HEK293 (cell line): Measurements from ENCODE around the gene ABCF1.

Source experiments
- KLF1 ChIP-seq: fragments of 450-650 bp; formaldehyde crosslinking; IDR thresholded peaks from 2 replicates; pipeline ENCODE4 v1.5.1; 2016; ENCODE audit warnings: missing biosample characterization, missing genetic modification characterization
- KLF10 ChIP-seq: fragments of 450-650 bp; IDR thresholded peaks from 2 replicates; pipeline ENCODE4 v1.5.1; 2018; ENCODE audit warnings: missing biosample characterization, mild to moderate bottlenecking, missing genetic modification characterization
- KLF9 ChIP-seq: fragments of 450-650 bp; formaldehyde crosslinking; IDR thresholded peaks from 2 replicates; pipeline ENCODE4 v1.5.1; 2016; ENCODE audit warnings: missing biosample characterization, missing genetic modification characterization, low read depth
- REPIN1 ChIP-seq: fragments of 450-650 bp; formaldehyde crosslinking; IDR thresholded peaks from 2 replicates; pipeline ENCODE4 v1.5.1; 2017; ENCODE audit warnings: missing biosample characterization, missing genetic modification characterization, low read depth
- ZBTB48 ChIP-seq: fragments of 450-650 bp; formaldehyde crosslinking; IDR thresholded peaks from 2 replicates; pipeline ENCODE4 v1.5.1; 2016; ENCODE audit warnings: missing biosample characterization, missing genetic modification characterization
- ZNF19 ChIP-seq: fragments of 450-650 bp; formaldehyde crosslinking; IDR thresholded peaks from 2 replicates; pipeline ENCODE4; 2016; ENCODE audit warnings: missing biosample characterization, missing genetic modification characterization, low read depth
- ZNF223 ChIP-seq: fragments of 450-650 bp; formaldehyde crosslinking; IDR thresholded peaks from 2 replicates; pipeline ENCODE4 v1.5.1; 2016; ENCODE audit warnings: missing biosample characterization, missing genetic modification characterization
- ZNF354C ChIP-seq: fragments of 450-650 bp; formaldehyde crosslinking; IDR thresholded peaks from 2 replicates; pipeline ENCODE4 v1.5.1; 2016; ENCODE audit warnings: missing biosample characterization, missing genetic modification characterization, low read depth, borderline replicate concordance
- ZNF394 ChIP-seq: fragments of 450-650 bp; formaldehyde crosslinking; IDR thresholded peaks from 2 replicates; pipeline ENCODE4 v1.5.1; 2016; ENCODE audit warnings: missing biosample characterization, missing genetic modification characterization, mild to moderate bottlenecking, moderate library complexity, borderline replicate concordance
- ZNF433 ChIP-seq: fragments of 450-650 bp; formaldehyde crosslinking; IDR thresholded peaks from 2 replicates; pipeline ENCODE4 v1.5.1; 2016; ENCODE audit warnings: missing biosample characterization, missing genetic modification characterization, low read depth
- ZNF510 ChIP-seq: fragments of 450-650 bp; formaldehyde crosslinking; IDR thresholded peaks from 2 replicates; pipeline ENCODE4 v1.5.1; 2018; ENCODE audit warnings: mild to moderate bottlenecking, missing genetic modification characterization, missing biosample characterization; ENCODE audit not compliant: insufficient replicate concordance
- ZNF530 ChIP-seq: fragments of 450-650 bp; formaldehyde crosslinking; IDR thresholded peaks from 2 replicates; pipeline ENCODE4 v1.5.1; 2016; ENCODE audit warnings: low read depth, missing biosample characterization, missing genetic modification characterization
- ZNF555 ChIP-seq: fragments of 450-650 bp; formaldehyde crosslinking; conservative IDR thresholded peaks from 2 replicates; pipeline ENCODE4 v1.5.1; 2017; ENCODE audit warnings: missing biosample characterization, mild to moderate bottlenecking, missing genetic modification characterization, inconsistent platforms
- ZNF670 ChIP-seq: fragments of 450-650 bp; formaldehyde crosslinking; IDR thresholded peaks from 2 replicates; pipeline ENCODE4 v1.5.1; 2016; ENCODE audit warnings: missing biosample characterization, missing genetic modification characterization, low read depth
- ZNF768 ChIP-seq: fragments of 450-650 bp; formaldehyde crosslinking; IDR thresholded peaks from 2 replicates; pipeline ENCODE4 v1.5.1; 2018; ENCODE audit warnings: missing biosample characterization, mild to moderate bottlenecking, missing genetic modification characterization
- ZNF777 ChIP-seq: fragments of 450-650 bp; formaldehyde crosslinking; IDR thresholded peaks from 2 replicates; pipeline ENCODE4 v1.5.1; 2017; ENCODE audit warnings: missing biosample characterization, missing genetic modification characterization, borderline replicate concordance
- ZNF785 ChIP-seq: fragments of 450-650 bp; formaldehyde crosslinking; IDR thresholded peaks from 2 replicates; pipeline ENCODE4 v1.5.1; 2016; ENCODE audit warnings: missing biosample characterization, missing genetic modification characterization
- ZSCAN23 ChIP-seq: fragments of 450-650 bp; formaldehyde crosslinking; IDR thresholded peaks from 2 replicates; pipeline ENCODE4 v1.5.1; 2016; ENCODE audit warnings: missing biosample characterization, missing genetic modification characterization
- ZXDB ChIP-seq: fragments of 450-650 bp; formaldehyde crosslinking; IDR thresholded peaks from 2 replicates; pipeline ENCODE4 v1.5.1; 2016; ENCODE audit warnings: missing biosample characterization, missing genetic modification characterization
- TF ChIP-seq, protein P1 (sequence below): fragments of 450-650 bp; formaldehyde crosslinking; IDR thresholded peaks from 2 replicates; pipeline ENCODE4 v1.5.1; 2017; ENCODE audit warnings: missing biosample characterization, missing genetic modification characterization
- TF ChIP-seq, protein P2 (sequence below): fragments of 450-650 bp; formaldehyde crosslinking; IDR thresholded peaks from 2 replicates; pipeline ENCODE4 v1.5.1; 2016; ENCODE audit warnings: missing biosample characterization, missing genetic modification characterization
- TF ChIP-seq, protein P3 (sequence below): fragments of 450-650 bp; formaldehyde crosslinking; IDR thresholded peaks from 2 replicates; pipeline ENCODE4 v1.5.1; 2017; ENCODE audit warnings: missing biosample characterization, mild to moderate bottlenecking, missing genetic modification characterization, moderate library complexity
- TF ChIP-seq, protein P4 (sequence below): fragments of 450-650 bp; formaldehyde crosslinking; IDR thresholded peaks from 2 replicates; pipeline ENCODE4 v1.5.1; 2016; ENCODE audit warnings: missing biosample characterization, missing genetic modification characterization
- TF ChIP-seq, protein P5 (sequence below): fragments of 450-650 bp; formaldehyde crosslinking; IDR thresholded peaks from 2 replicates; pipeline ENCODE4 v1.5.1; 2016; ENCODE audit warnings: missing biosample characterization, missing genetic modification characterization, low read depth
- TF ChIP-seq, protein P6 (sequence below): fragments of 450-650 bp; formaldehyde crosslinking; IDR thresholded peaks from 2 replicates; pipeline ENCODE4 v1.5.1; 2016; ENCODE audit warnings: missing biosample characterization, missing genetic modification characterization, borderline replicate concordance
- TF ChIP-seq, protein P7 (sequence below): fragments of 450-650 bp; formaldehyde crosslinking; IDR thresholded peaks from 2 replicates; pipeline ENCODE4 v1.5.1; 2017; ENCODE audit warnings: missing biosample characterization, missing genetic modification characterization

The ABCF1 gene

DNA sequence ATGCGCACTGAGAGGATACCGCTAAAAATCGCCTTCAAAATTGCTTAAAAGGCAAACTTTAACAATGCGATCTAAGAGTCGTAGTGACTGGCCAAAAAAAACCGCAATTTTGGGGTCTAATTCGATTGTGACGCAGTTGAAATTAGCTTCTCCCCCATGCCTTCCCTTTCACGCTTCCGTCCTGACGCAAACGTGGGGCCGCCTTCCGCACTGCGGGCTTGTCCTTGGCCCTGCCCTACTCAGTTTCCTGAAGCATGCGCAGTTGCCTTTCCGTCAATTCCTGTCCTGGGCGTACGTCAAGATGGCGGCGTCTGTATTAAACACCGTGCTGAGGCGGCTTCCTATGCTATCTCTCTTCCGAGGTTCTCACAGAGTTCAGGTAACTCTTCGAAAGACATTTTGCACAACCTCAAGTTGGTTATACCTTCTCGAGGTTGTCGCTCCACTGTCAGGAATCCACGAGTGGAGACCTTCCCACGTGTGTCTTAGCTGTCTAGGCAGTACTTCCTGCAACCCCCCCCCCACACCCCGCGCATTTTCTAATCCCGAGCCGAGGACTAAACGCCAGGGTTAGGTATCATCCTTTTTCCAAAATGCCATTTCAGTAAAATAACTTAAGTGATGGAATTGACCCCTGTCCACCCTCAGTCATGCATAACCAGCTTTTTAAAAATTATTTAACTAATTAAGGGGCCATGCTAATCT lies 46.5 kb downstream of the ABCF1 start, which contains the start of gene MRPS18B (continued):
- TF ChIP-seq ZNF433 (tag by site-specific recombination) (0 out of 2 replicates have a peak, but pooled peaks have one; percentile 9), ZNF223 (tag by site-specific recombination) (no peak), KLF1 (peak; percentile 11; the same call in 1 of the 2 replicates), ZXDB (tag by site-specific recombination) (peak; percentile 93), ZNF510 (tag by site-specific recombination) (no peak), ZNF530 (tag by site-specific recombination) (no peak), ZNF19 (tag by site-specific recombination) (no peak), ZNF555 (tag by site-specific recombination) (no peak), ZBTB48 (tag by site-specific recombination) (no peak), ZNF670 (no peak), ZNF777 (no peak), ZSCAN23 (tag by site-specific recombination) (no peak), ZNF354C (tag by site-specific recombination) (no peak), KLF9 (tag by site-specific recombination) (no peak; the same call in 1 of the 2 replicates), ZNF768 (tag by site-specific recombination) (no peak), ZNF394 (peak; percentile 55; the same call in 1 of the 2 replicates), KLF10 (tag by site-specific recombination) (peak; percentile 66; the same call in 1 of the 2 replicates), ZNF785 (no peak), REPIN1 (no peak)
- TF ChIP-seq, protein P1, sequence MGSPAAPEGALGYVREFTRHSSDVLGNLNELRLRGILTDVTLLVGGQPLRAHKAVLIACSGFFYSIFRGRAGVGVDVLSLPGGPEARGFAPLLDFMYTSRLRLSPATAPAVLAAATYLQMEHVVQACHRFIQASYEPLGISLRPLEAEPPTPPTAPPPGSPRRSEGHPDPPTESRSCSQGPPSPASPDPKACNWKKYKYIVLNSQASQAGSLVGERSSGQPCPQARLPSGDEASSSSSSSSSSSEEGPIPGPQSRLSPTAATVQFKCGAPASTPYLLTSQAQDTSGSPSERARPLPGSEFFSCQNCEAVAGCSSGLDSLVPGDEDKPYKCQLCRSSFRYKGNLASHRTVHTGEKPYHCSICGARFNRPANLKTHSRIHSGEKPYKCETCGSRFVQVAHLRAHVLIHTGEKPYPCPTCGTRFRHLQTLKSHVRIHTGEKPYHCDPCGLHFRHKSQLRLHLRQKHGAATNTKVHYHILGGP: no peak
- TF ChIP-seq, protein P2, sequence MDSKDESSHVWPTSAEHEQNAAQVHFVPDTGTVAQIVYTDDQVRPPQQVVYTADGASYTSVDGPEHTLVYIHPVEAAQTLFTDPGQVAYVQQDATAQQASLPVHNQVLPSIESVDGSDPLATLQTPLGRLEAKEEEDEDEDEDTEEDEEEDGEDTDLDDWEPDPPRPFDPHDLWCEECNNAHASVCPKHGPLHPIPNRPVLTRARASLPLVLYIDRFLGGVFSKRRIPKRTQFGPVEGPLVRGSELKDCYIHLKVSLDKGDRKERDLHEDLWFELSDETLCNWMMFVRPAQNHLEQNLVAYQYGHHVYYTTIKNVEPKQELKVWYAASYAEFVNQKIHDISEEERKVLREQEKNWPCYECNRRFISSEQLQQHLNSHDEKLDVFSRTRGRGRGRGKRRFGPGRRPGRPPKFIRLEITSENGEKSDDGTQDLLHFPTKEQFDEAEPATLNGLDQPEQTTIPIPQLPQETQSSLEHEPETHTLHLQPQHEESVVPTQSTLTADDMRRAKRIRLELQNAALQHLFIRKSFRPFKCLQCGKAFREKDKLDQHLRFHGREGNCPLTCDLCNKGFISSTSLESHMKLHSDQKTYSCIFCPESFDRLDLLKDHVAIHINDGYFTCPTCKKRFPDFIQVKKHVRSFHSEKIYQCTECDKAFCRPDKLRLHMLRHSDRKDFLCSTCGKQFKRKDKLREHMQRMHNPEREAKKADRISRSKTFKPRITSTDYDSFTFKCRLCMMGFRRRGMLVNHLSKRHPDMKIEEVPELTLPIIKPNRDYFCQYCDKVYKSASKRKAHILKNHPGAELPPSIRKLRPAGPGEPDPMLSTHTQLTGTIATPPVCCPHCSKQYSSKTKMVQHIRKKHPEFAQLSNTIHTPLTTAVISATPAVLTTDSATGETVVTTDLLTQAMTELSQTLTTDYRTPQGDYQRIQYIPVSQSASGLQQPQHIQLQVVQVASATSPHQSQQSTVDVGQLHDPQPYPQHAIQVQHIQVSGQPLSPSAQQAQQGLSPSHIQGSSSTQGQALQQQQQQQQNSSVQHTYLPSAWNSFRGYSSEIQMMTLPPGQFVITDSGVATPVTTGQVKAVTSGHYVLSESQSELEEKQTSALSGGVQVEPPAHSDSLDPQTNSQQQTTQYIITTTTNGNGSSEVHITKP (tag by site-specific recombination): peak; percentile 82
- TF ChIP-seq, protein P3, sequence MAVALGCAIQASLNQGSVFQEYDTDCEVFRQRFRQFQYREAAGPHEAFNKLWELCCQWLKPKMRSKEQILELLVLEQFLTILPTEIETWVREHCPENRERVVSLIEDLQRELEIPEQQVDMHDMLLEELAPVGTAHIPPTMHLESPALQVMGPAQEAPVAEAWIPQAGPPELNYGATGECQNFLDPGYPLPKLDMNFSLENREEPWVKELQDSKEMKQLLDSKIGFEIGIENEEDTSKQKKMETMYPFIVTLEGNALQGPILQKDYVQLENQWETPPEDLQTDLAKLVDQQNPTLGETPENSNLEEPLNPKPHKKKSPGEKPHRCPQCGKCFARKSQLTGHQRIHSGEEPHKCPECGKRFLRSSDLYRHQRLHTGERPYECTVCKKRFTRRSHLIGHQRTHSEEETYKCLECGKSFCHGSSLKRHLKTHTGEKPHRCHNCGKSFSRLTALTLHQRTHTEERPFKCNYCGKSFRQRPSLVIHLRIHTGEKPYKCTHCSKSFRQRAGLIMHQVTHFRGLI (tag by site-specific recombination): no peak
- TF ChIP-seq, protein P4, sequence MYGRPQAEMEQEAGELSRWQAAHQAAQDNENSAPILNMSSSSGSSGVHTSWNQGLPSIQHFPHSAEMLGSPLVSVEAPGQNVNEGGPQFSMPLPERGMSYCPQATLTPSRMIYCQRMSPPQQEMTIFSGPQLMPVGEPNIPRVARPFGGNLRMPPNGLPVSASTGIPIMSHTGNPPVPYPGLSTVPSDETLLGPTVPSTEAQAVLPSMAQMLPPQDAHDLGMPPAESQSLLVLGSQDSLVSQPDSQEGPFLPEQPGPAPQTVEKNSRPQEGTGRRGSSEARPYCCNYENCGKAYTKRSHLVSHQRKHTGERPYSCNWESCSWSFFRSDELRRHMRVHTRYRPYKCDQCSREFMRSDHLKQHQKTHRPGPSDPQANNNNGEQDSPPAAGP (tag by site-specific recombination): no peak
- TF ChIP-seq, protein P5, sequence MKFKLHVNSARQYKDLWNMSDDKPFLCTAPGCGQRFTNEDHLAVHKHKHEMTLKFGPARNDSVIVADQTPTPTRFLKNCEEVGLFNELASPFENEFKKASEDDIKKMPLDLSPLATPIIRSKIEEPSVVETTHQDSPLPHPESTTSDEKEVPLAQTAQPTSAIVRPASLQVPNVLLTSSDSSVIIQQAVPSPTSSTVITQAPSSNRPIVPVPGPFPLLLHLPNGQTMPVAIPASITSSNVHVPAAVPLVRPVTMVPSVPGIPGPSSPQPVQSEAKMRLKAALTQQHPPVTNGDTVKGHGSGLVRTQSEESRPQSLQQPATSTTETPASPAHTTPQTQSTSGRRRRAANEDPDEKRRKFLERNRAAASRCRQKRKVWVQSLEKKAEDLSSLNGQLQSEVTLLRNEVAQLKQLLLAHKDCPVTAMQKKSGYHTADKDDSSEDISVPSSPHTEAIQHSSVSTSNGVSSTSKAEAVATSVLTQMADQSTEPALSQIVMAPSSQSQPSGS (tag by site-specific recombination): no peak
- TF ChIP-seq, protein P6, sequence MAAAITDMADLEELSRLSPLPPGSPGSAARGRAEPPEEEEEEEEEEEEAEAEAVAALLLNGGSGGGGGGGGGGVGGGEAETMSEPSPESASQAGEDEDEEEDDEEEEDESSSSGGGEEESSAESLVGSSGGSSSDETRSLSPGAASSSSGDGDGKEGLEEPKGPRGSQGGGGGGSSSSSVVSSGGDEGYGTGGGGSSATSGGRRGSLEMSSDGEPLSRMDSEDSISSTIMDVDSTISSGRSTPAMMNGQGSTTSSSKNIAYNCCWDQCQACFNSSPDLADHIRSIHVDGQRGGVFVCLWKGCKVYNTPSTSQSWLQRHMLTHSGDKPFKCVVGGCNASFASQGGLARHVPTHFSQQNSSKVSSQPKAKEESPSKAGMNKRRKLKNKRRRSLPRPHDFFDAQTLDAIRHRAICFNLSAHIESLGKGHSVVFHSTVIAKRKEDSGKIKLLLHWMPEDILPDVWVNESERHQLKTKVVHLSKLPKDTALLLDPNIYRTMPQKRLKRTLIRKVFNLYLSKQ (tag by site-specific recombination): no peak
- TF ChIP-seq, protein P7, sequence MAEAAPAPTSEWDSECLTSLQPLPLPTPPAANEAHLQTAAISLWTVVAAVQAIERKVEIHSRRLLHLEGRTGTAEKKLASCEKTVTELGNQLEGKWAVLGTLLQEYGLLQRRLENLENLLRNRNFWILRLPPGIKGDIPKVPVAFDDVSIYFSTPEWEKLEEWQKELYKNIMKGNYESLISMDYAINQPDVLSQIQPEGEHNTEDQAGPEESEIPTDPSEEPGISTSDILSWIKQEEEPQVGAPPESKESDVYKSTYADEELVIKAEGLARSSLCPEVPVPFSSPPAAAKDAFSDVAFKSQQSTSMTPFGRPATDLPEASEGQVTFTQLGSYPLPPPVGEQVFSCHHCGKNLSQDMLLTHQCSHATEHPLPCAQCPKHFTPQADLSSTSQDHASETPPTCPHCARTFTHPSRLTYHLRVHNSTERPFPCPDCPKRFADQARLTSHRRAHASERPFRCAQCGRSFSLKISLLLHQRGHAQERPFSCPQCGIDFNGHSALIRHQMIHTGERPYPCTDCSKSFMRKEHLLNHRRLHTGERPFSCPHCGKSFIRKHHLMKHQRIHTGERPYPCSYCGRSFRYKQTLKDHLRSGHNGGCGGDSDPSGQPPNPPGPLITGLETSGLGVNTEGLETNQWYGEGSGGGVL (tag by site-specific recombination): peak; percentile 0; the same call in 1 of the 2 replicates
